Astrocyte (in vitro differentiated cells and primary cell): ENCODE measurements around the gene ANAPC10.

ENCODE experiments used
- EZH2 ChIP-seq: IDR thresholded peaks from 2 replicates; pipeline ENCODE4 v1.6.1; 2012; ENCODE audit warnings: mild to moderate bottlenecking, low read length, inconsistent platforms; ENCODE audit not compliant: insufficient read depth
- TF ChIP-seq, protein P1 (sequence below): IDR thresholded peaks from 2 replicates; pipeline ENCODE4 v1.5.1; 2011; ENCODE audit warnings: low read depth, mild to moderate bottlenecking, inconsistent platforms, low read length, moderate library complexity; ENCODE audit not compliant: insufficient read depth

DNA sequence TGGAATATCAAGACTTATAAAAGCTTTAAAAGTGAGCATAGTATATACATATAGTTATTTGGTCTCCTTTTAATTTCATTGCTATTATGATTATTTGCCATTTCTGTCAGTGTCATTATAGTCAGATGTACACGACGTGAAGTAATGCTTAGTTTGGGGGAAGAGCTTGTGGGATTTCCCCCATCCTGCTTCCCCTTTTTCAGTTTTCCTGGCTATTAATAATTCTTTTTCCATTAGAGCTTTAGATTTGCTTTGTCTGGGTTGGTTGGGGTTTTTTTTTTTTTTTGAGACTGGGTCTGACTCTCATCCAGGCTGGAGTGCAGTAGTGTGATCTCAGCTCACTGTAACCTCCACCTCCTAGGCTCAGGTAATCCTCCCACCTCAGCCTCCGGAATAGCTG is 5.5 kb upstream of the ANAPC10 start:
- TF ChIP-seq, protein P1, sequence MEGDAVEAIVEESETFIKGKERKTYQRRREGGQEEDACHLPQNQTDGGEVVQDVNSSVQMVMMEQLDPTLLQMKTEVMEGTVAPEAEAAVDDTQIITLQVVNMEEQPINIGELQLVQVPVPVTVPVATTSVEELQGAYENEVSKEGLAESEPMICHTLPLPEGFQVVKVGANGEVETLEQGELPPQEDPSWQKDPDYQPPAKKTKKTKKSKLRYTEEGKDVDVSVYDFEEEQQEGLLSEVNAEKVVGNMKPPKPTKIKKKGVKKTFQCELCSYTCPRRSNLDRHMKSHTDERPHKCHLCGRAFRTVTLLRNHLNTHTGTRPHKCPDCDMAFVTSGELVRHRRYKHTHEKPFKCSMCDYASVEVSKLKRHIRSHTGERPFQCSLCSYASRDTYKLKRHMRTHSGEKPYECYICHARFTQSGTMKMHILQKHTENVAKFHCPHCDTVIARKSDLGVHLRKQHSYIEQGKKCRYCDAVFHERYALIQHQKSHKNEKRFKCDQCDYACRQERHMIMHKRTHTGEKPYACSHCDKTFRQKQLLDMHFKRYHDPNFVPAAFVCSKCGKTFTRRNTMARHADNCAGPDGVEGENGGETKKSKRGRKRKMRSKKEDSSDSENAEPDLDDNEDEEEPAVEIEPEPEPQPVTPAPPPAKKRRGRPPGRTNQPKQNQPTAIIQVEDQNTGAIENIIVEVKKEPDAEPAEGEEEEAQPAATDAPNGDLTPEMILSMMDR, result no peak
- no peak for TF ChIP-seq EZH2
